SK-N-SH (cell line): Measurements from ENCODE around the gene ADAMTS16. TPM values are rescaled to one million over a fixed set of nuclear protein-coding genes. Genes with fewer than 3 reads are reported as not detected.

ENCODE experiments used
- CTCF ChIA-PET: fragments of 300-600, 350-600 bp; formaldehyde crosslinking; extraction: SDS; loops from one replicate; lab custom pipeline; 2021; lab: Yijun Ruan, JAX
- POLR2A ChIA-PET: fragments of 350-600 bp; sonication (Branson Sonifier 250); formaldehyde crosslinking; extraction: SDS; loops from one replicate; lab custom pipeline; 2020; ENCODE audit warnings: antibody characterized with exemption, inconsistent platforms; lab: Yijun Ruan, JAX
- DNase-seq: peaks from one replicate; pipeline ENCODE4 v3.0.0; 2012
- H2AFZ ChIP-seq: fragments of 200-600 bp; sonication (generic); 2 replicates; pipeline ENCODE4 v1.8.1; 2016; ENCODE audit warnings: antibody characterized with exemption, mild to moderate bottlenecking, low read depth
- H3F3A ChIP-seq: fragments of 200-600 bp; sonication (generic); replicated peaks from 2 replicates; pipeline ENCODE3; 2016; ENCODE audit warnings: antibody characterized with exemption, mild to moderate bottlenecking; ENCODE audit not compliant: insufficient read depth
- H3K27ac ChIP-seq, 2 experiments: fragments of 200-500 bp in 1 of 2; fragments of 200-600 bp in 1 of 2; sonication (Bioruptor generic) in 1 of 2; sonication (generic), shearing (Covaris generic) in 1 of 2; 2 replicates each; pipeline versions ENCODE4 v1.5.1 to v1.6.1; 2014 to 2016; ENCODE audit warnings: low read depth in 2 of 2, inconsistent platforms in 1 of 2, low read length in 1 of 2, mild to moderate bottlenecking in 1 of 2, mixed read lengths in 1 of 2
- H3K27me3 ChIP-seq: fragments of 200-600 bp; sonication (generic), shearing (Covaris generic); 2 replicates; pipeline ENCODE4 v1.6.1; 2016; ENCODE audit warnings: mixed run types; ENCODE audit not compliant: insufficient read depth
- H3K36me3 ChIP-seq, 2 experiments: fragments of 200-500 bp in 1 of 2; fragments of 200-600 bp in 1 of 2; sonication (Bioruptor generic) in 1 of 2; sonication (generic) in 1 of 2; replicated peaks in 1 of 2; 2 replicates each; pipeline versions ENCODE3 to v1.5.1; 2014 to 2016; ENCODE audit warnings: low read length in 1 of 2, mild to moderate bottlenecking in 1 of 2; ENCODE audit not compliant: insufficient read depth in 2 of 2, control insufficient read depth in 1 of 2
- H3K4me1 ChIP-seq, 2 experiments: fragments of 200-500 bp in 1 of 2; fragments of 200-600 bp in 1 of 2; sonication (Bioruptor generic) in 1 of 2; sonication (generic), shearing (Covaris generic) in 1 of 2; 2 replicates each; pipeline versions ENCODE4 v1.5.1 to v1.6.1; 2014 to 2016; ENCODE audit warnings: low read depth in 1 of 2, low read length in 1 of 2, mixed run types in 1 of 2; ENCODE audit not compliant: insufficient read depth in 2 of 2, control insufficient read depth in 1 of 2
- H3K4me2 ChIP-seq: fragments of 200-600 bp; sonication (generic), shearing (Covaris generic); 2 replicates; pipeline ENCODE4 v1.6.1; 2017; ENCODE audit warnings: mixed run types
- H3K4me3 ChIP-seq, 2 experiments: fragments of 200-500 bp in 1 of 2; fragments of 200-600 bp in 1 of 2; sonication (Bioruptor generic) in 1 of 2; sonication (generic), shearing (Covaris generic) in 1 of 2; 2 replicates each; pipeline versions ENCODE4 v1.5.1 to v1.8.1; 2014 to 2016; ENCODE audit warnings: low read depth in 2 of 2, inconsistent platforms in 1 of 2, low read length in 1 of 2, mild to moderate bottlenecking in 1 of 2, mixed read lengths in 1 of 2, moderate library complexity in 1 of 2
- H3K79me2 ChIP-seq: fragments of 200-600 bp; sonication (generic); 2 replicates; pipeline ENCODE4 v1.8.1; 2017; ENCODE audit warnings: mild to moderate bottlenecking; ENCODE audit not compliant: insufficient read depth
- H3K9ac ChIP-seq: fragments of 200-600 bp; sonication (generic); 2 replicates; pipeline ENCODE4 v1.6.1; 2017; ENCODE audit warnings: mixed run types
- H3K9me2 ChIP-seq: fragments of 200-600 bp; sonication (generic); 2 replicates; pipeline ENCODE4 v1.6.1; 2017; ENCODE audit warnings: mixed run types
- H3K9me3 ChIP-seq: fragments of 200-600 bp; sonication (generic); 2 replicates; pipeline ENCODE4 v1.6.1; 2017; ENCODE audit warnings: mixed run types, mild to moderate bottlenecking, moderate library complexity
- H4K20me1 ChIP-seq: fragments of 200-600 bp; sonication (generic); 2 replicates; pipeline ENCODE4 v1.6.1; 2017; ENCODE audit warnings: mild to moderate bottlenecking, mixed run types; ENCODE audit not compliant: insufficient read depth
- ELF1 ChIP-seq: IDR thresholded peaks from 2 replicates; pipeline ENCODE4 v1.4.0; 2012
- EP300 ChIP-seq, 2 experiments: IDR thresholded peaks; 2 replicates each; pipeline versions ENCODE4 v1.4.0 to v1.6.1; 2012; ENCODE audit warnings: borderline replicate concordance in 1 of 2, low read depth in 1 of 2, low read length in 1 of 2
- EZH2phosphoT487 ChIP-seq: fragments of 200-600 bp; sonication (generic); IDR thresholded peaks from 2 replicates; pipeline ENCODE4 v1.6.1; 2017; ENCODE audit warnings: low read depth, mixed run types, mild to moderate bottlenecking, antibody characterized with exemption, moderate library complexity, borderline replicate concordance
- FOXJ3 ChIP-seq: sonication (generic); formaldehyde crosslinking; IDR thresholded peaks from 2 replicates; pipeline ENCODE4 v1.5.1; 2020; ENCODE audit warnings: mild to moderate bottlenecking, missing genetic modification reagents
- FOXM1 ChIP-seq: IDR thresholded peaks from 2 replicates; pipeline ENCODE4 v1.4.0; 2012; ENCODE audit warnings: low read depth, mild to moderate bottlenecking
- GATA2 ChIP-seq: sonication (generic); formaldehyde crosslinking; IDR thresholded peaks from 2 replicates; pipeline ENCODE4 v1.5.0; 2020; ENCODE audit warnings: mild to moderate bottlenecking, missing genetic modification reagents
- MXI1 ChIP-seq: IDR thresholded peaks from 2 replicates; pipeline ENCODE4 v1.6.1; 2012; ENCODE audit warnings: mild to moderate bottlenecking, low read depth, low read length, improper control_type of control experiment
- NFIC ChIP-seq: IDR thresholded peaks from 2 replicates; pipeline ENCODE4 v1.4.0; 2012; ENCODE audit warnings: borderline replicate concordance
- NRF1 ChIP-seq: IDR thresholded peaks from 2 replicates; pipeline ENCODE4 v1.6.1; 2012; ENCODE audit warnings: low read depth, mild to moderate bottlenecking, low read length
- PBX3 ChIP-seq: IDR thresholded peaks from 2 replicates; pipeline ENCODE4; 2012
- RAD21 ChIP-seq: IDR thresholded peaks from 2 replicates; pipeline ENCODE4 v1.6.1; 2012; ENCODE audit warnings: mild to moderate bottlenecking, low read length
- RCOR1 ChIP-seq: fragments of 150-350 bp; IDR thresholded peaks from 2 replicates; pipeline ENCODE4 v1.6.1; 2017; ENCODE audit warnings: antibody characterized with exemption, low read length
- SIN3A ChIP-seq: IDR thresholded peaks from 2 replicates; pipeline ENCODE4 v1.6.1; 2012; ENCODE audit warnings: low read depth, mild to moderate bottlenecking, low read length, moderate library complexity, borderline replicate concordance
- TCF12 ChIP-seq: IDR thresholded peaks from 2 replicates; pipeline ENCODE4 v1.4.0; 2012
- TEAD4 ChIP-seq: IDR thresholded peaks from 2 replicates; pipeline ENCODE4 v1.4.0; 2012; ENCODE audit warnings: mild to moderate bottlenecking, borderline replicate concordance; ENCODE audit not compliant: insufficient read depth
- USF1 ChIP-seq: IDR thresholded peaks from 2 replicates; pipeline ENCODE4 v1.4.0; 2012; ENCODE audit warnings: low read depth, borderline replicate concordance
- USF2 ChIP-seq: fragments of 150-350 bp; IDR thresholded peaks from 2 replicates; pipeline ENCODE4 v1.6.1; 2017; ENCODE audit warnings: antibody characterized with exemption, low read length, low read depth, borderline replicate concordance
- WGBS: methylation state at CpG from one replicate; pipeline ENCODE4 v1.1.6; 2017; ENCODE audit warnings: low lambda C conversion rate; 5-methylcytosine and 5-hydroxymethylcytosine counted together
- polyA plus RNA-seq, 3 experiments: library from polyadenylated mRNA; depleted of rRNA; stranded (reverse); fragments of >200 nt; gene quantifications; 2 replicates each; pipeline ENCODE4 v1.2.3, GENCODE V29; 2012

Gene ADAMTS16
- polyA plus RNA-seq, 1 of the 3 experiments (the other 2 are of a cell fraction) = not detected

DNA sequence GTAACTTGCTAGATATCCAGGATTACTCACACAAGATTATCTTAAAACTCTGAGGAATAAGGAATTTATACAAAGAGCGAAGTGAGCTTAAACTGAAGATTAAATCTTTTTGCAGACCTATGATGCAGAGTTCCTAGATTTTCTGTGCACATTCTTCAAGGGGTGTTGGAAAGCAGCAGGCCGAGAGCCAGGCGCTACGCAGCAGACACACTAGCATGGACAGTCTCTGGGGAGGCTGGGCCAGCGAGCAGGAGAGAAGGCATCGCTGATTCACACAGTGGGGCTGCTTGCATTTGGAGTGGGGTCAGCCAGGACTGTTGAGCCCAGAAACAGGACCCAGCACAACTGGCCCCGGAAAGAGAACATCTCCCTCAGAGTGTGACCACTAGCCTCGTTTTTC lies 136.3 kb downstream of the ADAMTS16 start:
- Histone ChIP-seq H4K20me1 (no peaks in the 10 kb centered on the region), H3K27ac (no peak overlapping the region; a peak in 1 of 4 replicates), H3K9me3 (no peaks in the 10 kb centered on the region), H3K27me3 (no peaks in the 10 kb centered on the region), H3K4me2 (no peak overlapping the region), H3F3A (peaks cover 18% of the 10 kb centered on the region)
- no peak for DNase-seq
- TF ChIP-seq RAD21 (no peak), NFIC (no peak), EZH2phosphoT487 (no peak), FOXM1 (no peak), TEAD4 (no peak), SIN3A (no peak), RCOR1 (no peak), USF1 (no peak), TCF12 (no peak), USF2 (no peak), ELF1 (no peak), PBX3 (no peak), FOXJ3 (CRISPR knock-in tag) (no peak)
- TF ChIP-seq, all 33 proteins: peak for 0
- Histone ChIP-seq H3K9ac (no peak overlapping the region), H3K79me2 (no peaks in the 10 kb centered on the region), H3K9me2 (no peaks in the 10 kb centered on the region), H3K36me3 (no peaks in the 10 kb centered on the region), H2AFZ (no peak overlapping the region), H3K4me1 (peaks cover 0 to 6% of the 10 kb centered on the region in 2 experiments; a peak in 3 of 4 replicates), H3K4me3 (no peak overlapping the region)
- ChIA-PET POLR2A (no interaction called here), CTCF (no interaction called here)
- 91% methylated on average over 8 of the region's 8 CpGs for WGBS

- Histone ChIP-seq H3F3A (peaks cover 12% of the 10 kb centered on the region), H3K79me2 (no peaks in the 10 kb centered on the region), H3K36me3 (no peaks in the 10 kb centered on the region), H3K4me2 (no peak overlapping the region), H3K4me1 (peaks cover 0 to 5% of the 10 kb centered on the region in 2 experiments; a peak in 3 of 4 replicates), H3K27ac (peak overlapping the region in 1 of 2 experiments; percentile 50; a peak in 2 of 4 replicates), H3K27me3 (no peaks in the 10 kb centered on the region), H2AFZ (no peak overlapping the region), H4K20me1 (no peaks in the 10 kb centered on the region), H3K4me3 (no peak overlapping the region), H3K9me3 (no peaks in the 10 kb centered on the region), H3K9ac (no peak overlapping the region), H3K9me2 (no peaks in the 10 kb centered on the region)
- DNase-seq = peak; percentile 34
- WGBS = 81% methylated on average over 12 of the region's 12 CpGs
- CTCF ChIA-PET = interaction anchor here (1.3 kb wide), 1 partner anchor 55 kb away, joined by 3 read pairs; no protein-coding TSS in a partner anchor
- POLR2A ChIA-PET = no interaction called here
- no peak for TF ChIP-seq SIN3A
- TF ChIP-seq RCOR1 = peak; percentile 28; the same call in 1 of the 2 replicates
- no peak for TF ChIP-seq ELF1
- peak; percentile 35; the same call in 1 of the 2 replicates for TF ChIP-seq MXI1
- no peak for TF ChIP-seq FOXJ3 (CRISPR knock-in tag)
- TF ChIP-seq EP300 (IDR thresholded peaks at IDR 0.05; ENCODE audit: borderline replicate concordance in 1 of 2, low read depth in 1 of 2, low read length in 1 of 2) = no peak
- peak; percentile 47 for TF ChIP-seq GATA2 (CRISPR knock-in tag)
- TF ChIP-seq EZH2phosphoT487 = no peak
- TF ChIP-seq NFIC = no peak
- TF ChIP-seq NRF1 = no peak
Observed at GRCh38 chr5:5276951-5277517, 136.9 kb downstream of the ADAMTS16 start.
